NCI-H128 (cell line): ENCODE measurements around the gene TRMT10C.
A peak's percentile ranks its signal among the peaks of the same experiment; 100 is the strongest.
"Not testable (repeated sequence)": the region's sequence is repeated elsewhere in the genome, so short reads cannot be mapped to it uniquely, and the experiment has no call there.

ENCODE experiments used
- DNase-seq: peaks from one replicate; lab custom pipeline; 2025; ENCODE audit not compliant: unreplicated experiment; lab: John Stamatoyannopoulos, UW

The TRMT10C gene

GRCh38 chr3:101548527-101549105, 13.1 kb upstream of the TRMT10C start:
- no peak for DNase-seq

DNA sequence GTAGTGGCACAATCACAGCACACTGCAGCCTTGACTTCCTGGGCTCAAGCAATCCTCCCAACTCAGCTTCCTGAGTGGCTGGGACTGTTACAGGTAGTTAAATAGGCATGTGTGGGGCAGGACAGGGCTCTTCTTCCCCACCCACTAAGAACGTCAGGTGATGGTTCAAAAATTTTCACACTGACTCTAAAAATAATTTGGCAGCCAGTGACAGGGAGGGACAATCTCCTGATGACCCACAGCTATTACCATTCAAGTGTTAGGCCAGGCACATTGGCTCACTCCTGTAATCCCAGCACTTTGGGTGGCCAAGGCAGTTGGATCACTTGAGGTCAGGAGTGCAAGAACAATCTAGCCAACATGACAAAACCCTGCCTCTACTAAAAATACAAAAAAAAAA, 12.2 kb upstream of the TRMT10C start:
- DNase-seq: no peak

DNA sequence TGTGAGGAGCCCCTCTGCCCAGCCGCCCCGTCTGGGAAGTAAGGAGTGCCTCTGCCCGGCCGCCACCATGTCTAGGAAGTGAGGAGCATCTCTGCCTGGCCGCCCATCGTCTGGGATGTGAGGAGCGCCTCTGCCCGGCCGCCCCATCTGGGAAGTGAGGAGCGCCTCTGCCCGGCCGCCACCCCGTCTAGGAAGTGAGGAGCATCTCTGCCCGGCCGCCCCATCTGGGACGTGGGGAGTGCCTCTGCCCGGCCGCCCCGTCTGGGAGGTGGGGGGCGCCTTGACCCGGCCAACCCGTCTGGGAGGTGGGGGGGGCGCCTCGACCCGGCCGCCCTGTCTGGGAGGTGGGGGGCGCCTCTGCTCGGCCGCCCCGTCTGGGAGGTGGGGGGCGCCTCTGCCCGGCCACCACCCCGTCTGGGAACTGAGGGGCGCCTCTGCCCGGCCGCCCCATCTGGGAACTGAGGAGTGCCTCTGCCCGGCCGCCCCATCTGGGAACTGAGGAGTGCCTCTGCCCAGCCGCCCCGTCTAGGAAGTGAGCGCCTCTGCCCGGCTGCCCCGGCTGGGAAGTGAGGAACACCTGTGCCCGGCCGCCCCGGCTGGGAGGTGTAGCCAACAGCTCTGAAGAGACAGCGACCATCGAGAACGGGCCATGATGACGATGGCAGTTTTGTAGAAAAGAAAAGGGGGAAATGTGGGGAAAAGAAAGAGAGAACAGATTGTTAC, 10.1 kb upstream of the TRMT10C start:
- DNase-seq: not testable (repeated sequence)

GRCh38 chr3:101553381-101553780, 8.3 kb upstream of the TRMT10C start:
- DNase-seq: not testable (repeated sequence)

DNA sequence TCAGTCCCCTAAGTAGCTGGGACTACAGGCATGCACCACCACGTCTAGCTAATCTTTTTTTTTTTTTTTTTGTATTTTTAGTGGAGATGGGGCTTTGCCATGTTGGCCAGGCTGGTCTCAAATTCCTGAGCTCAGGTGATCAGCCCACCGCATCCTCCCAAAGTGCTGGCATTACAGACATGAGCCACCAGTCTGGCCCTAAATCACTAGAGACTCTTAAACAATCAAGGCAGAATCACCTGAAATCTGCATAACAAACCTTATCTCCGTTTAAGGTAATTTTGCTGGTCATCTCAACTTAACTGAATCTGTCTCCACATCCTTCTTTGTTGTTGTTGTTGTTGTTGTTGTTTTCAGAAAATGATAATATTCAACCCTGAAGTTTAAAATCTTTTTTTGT, 5.6 kb upstream of the TRMT10C start:
- no peak for DNase-seq

- DNase-seq: no peak
Measured at GRCh38 chr3:101567528-101568317, 6.1 kb downstream of the TRMT10C start.

DNA sequence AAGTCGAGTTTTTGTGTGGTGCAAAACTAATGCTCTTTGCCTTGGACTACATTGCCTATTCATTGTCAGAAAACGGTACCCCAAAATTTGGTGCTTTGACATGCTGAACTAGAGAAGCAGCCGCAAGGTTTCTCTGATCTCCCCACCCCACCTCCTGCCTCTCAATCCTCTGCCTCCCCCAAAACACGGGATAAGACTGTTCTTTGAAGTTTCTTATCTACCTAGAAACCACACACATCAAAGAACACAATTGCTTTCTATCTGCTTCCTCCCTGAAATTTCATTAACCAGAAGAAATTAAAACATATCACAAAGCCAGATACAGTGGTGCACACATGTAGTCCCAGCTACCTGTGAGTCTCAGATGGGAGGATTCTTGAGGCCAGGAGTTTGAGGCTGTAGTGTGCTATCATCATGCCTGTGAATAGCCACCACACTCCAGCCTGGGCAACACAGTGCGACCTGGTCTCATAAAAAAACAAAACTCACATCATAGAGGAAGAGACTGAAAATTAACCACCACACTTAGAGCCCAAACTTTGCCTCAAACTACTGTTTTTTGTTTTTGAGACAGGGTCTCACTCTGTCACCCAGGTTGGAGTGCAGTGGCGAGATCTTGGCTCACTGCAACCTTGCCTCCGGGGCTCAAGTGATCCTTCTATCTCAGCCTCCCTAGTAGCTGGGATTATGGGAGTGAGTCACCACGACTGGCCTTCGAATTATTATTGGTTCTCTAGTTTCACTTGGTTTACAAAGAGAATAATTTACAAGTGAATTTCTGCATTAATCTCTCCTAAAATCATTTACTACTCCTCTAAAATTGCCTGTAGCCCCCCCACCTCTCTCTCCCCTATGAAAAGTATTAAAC, 9.6 kb downstream of the TRMT10C start:
- DNase-seq: no peak

DNA sequence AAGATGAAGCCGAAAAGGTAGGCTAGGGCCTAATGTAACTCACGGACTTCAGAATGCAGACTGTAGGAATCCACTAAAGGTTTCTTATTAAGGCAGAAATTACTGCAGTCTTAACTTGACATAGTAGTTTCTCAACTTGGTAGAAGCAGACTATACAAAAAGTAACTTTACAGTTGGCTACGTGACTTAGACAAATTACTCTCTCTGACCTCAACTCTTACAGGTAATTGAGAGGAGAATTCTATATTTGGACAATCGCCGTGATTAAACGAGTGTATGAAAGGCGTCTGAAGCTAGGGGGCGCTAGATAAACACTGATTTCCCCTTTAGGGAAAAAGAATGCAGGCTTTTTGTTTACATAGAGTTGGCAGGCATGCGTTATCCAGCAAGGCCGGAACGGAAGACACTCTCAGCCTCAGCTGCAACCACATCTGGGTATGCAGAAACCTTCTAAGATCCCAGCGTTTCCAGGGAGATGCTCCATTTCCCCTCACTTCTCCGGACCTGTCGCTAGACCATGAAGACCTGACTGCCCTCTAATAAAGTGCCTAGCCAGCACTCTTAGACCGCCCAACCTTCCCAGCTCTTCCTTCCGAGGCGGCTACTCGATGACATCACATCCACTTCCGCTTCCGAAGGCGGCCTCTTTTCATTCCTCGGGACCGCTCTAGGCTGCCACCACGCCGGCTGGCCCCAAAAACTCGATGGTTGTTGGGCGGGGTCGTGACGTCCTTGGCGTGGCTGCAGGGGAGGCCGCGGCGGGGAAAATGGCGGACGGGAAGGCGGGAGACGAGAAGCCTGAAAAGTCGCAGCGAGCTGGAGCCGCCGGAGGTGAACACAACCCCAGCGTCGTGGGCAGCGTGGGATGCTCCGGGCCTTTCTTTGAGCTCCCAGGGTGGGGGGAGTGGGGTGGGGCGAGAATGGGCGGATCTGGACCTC, 12.1 kb downstream of the TRMT10C start, which contains the start of gene PCNP:
Gene PCNP, plus strand, starts transcription at position 732 of the 939 bp plus-strand sequence. Its CDS starts 36 bp downstream, at position 768.
- DNase-seq: peak; percentile 99

DNA sequence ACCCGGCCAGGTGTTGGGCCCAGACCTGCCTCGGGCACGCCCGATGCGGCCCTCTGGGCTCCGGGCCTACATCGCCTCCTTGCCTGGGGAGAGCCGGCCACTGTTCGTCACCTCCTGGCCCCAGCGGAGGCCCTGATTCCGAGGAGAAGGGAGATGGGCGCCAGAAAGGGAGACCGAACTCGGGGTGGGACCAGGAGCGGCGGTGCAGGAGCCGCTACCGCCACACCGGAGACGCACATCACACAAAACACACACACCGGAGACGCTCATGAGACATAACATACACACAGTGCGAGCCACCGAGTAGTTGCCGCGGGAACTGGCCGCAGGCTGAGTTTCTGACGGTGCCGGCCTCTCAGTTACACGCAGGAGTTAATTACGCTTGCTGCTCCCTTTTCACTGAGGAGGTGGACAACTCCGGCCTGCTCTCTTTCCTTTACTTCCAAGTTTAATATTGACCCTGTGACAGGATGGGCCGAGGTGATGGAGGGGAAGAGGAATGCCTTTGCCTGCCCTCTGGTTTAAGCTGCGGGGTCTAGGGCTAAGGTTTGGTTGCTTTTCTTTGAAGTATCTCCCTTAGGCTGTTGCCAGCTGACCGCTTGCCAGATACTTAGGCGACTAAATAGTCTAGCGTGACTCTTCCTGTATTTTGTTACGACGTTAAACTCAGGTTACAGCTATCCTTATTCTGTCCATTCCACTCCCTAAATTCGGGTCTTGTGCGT, 12.9 kb downstream of the TRMT10C start:
- DNase-seq: no peak

GRCh38 chr3:101577286-101577685, 15.6 kb downstream of the TRMT10C start:
- DNase-seq: no peak

DNA sequence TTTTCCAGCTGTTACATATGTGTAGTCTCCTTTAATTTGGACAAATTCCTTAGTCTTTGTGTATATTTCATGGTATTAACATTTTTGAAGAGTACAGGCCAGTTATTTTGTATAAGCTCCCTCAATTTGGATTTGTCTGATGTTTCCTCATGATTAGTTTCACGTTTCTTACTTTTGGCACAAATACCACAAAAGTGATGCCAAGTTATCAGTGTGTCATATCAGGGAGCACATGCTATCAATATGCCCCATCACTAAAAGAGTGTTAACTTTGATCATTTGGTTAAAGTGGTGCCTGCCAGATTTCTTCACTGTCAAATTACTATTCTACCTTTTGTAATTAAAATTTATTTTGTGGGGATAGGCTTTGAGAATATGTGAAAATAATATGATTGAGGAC, 26.9 kb downstream of the TRMT10C start:
- no peak for DNase-seq

- no peak for DNase-seq
Measured at GRCh38 chr3:101591071-101591470, 29.4 kb downstream of the TRMT10C start.

DNA sequence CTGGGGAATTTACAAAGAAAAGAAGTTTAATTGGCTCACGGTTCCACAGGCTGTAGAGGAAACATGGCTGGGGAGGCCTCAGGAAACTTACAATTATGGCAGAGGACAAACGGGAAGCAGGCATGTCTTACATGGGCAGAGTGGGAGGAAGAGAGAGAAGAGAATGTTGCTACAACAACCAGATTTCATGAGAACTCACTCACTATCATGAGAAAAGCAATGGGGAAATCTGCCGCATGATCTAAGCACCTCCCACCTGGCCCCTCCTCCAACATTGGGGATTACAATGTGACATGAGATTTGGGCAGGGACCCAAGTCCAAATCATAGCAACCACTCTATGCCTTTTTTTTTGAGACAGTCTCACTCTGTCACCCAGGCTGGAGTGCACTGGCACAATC, 41.1 kb downstream of the TRMT10C start:
- DNase-seq: no peak

- DNase-seq: no peak
Measured at GRCh38 chr3:101603184-101603583, 41.5 kb downstream of the TRMT10C start.

DNA sequence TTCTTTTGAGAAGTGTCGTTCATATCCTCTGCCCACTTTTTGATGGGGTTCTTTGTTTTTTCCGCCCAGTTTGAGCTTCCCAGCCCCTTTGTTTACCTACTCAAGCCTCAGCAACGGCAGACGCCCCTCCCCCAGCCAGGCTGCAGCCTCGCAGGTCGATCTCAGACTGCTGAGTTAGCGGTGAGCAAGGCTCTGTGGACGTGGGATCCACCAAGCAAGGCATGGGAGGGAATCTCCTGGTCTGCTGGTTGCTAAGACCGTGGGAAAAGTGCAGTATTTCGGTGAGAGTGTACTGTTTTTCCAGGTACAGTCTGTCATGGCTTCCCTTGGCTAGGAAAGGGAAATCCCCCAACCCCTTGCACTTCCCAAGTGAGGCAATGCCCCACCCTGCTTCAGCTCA, 43.7 kb downstream of the TRMT10C start:
- DNase-seq: not testable (repeated sequence)

DNA sequence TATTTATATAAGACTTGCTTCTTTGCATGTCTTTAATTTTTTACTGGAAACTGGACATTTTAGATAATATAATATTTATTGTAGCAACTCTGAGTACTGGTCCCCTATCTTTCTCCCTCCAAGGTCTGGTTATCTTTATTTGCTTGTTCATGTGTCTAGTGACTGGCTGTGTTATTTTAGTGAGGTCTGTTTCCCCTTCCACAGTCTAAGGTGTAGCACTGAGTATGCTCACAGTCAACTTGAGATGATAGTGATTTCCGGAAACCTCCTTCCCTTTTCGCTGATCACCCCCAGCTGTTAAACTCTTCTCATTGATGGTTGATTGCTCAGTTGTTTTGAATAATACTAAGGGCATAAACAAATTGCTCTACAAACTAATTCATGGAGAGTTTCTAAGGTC, 49.4 kb downstream of the TRMT10C start:
- DNase-seq: no peak

DNA sequence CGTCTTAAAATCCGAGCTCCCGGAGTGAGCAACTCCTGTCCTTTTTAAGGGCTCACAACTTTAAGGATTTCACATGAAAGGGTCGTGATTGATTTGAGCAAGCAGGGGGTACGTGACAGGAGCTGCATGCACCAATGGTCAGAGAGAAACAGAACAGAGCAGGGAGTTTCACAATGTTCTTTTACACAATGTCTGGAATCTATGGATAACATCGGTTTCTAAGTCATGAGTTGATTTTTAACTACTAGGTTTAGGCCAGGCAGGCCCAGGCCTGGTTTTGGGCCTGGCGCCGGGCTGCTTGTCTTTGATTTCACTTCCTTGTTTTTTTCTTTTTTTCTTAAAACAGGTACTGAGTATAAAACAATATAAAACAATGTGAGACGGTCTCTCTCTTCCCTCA, 51.3 kb downstream of the TRMT10C start:
- DNase-seq: not testable (repeated sequence)

- no peak for DNase-seq
Measured at GRCh38 chr3:101615525-101615924, 53.9 kb downstream of the TRMT10C start.
